GM12865 (cell line): ENCODE results near the gene PRPSAP1.
"Not testable (repeated sequence)": the region's sequence is repeated elsewhere in the genome, so short reads cannot be mapped to it uniquely, and the experiment has no call there.

Source experiments
- DNase-seq: peaks from one replicate; pipeline ENCODE4 v3.0.0; 2010; ENCODE audit warnings: low read depth
- H3K4me3 ChIP-seq: 2 replicates; pipeline ENCODE4 v1.5.1; 2011; ENCODE audit warnings: mild to moderate bottlenecking, low read depth, low read length, control low read depth
- TF ChIP-seq, protein P1 (sequence below): IDR thresholded peaks from 2 replicates; pipeline ENCODE4 v1.5.1; 2011; ENCODE audit warnings: low read length, control low read depth, low read depth, inconsistent platforms; ENCODE audit not compliant: insufficient read depth; ENCODE audit errors: missing control alignments

PRPSAP1 gene

GRCh38 chr17:76366247-76366646 is 12.5 kb upstream of the PRPSAP1 start:
- no peak for DNase-seq
- no peak overlapping the region for H3K4me3 ChIP-seq
- TF ChIP-seq, protein P1, sequence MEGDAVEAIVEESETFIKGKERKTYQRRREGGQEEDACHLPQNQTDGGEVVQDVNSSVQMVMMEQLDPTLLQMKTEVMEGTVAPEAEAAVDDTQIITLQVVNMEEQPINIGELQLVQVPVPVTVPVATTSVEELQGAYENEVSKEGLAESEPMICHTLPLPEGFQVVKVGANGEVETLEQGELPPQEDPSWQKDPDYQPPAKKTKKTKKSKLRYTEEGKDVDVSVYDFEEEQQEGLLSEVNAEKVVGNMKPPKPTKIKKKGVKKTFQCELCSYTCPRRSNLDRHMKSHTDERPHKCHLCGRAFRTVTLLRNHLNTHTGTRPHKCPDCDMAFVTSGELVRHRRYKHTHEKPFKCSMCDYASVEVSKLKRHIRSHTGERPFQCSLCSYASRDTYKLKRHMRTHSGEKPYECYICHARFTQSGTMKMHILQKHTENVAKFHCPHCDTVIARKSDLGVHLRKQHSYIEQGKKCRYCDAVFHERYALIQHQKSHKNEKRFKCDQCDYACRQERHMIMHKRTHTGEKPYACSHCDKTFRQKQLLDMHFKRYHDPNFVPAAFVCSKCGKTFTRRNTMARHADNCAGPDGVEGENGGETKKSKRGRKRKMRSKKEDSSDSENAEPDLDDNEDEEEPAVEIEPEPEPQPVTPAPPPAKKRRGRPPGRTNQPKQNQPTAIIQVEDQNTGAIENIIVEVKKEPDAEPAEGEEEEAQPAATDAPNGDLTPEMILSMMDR, result no peak

GRCh38 chr17:76365256-76365903 is 11.7 kb upstream of the PRPSAP1 start:
- peak; percentile 58 for DNase-seq
- TF ChIP-seq, protein P1, result peak; percentile 45

GRCh38 chr17:76363107-76363842 is 9.6 kb upstream of the PRPSAP1 start:
- H3K4me3 ChIP-seq, result no peak overlapping the region
- TF ChIP-seq, protein P1, result no peak
- no peak for DNase-seq

More at GRCh38 chr17:76365256-76365903, 11.7 kb upstream of the PRPSAP1 start:
- H3K4me3 ChIP-seq, result no peak overlapping the region

- no peak overlapping the region for H3K4me3 ChIP-seq
- TF ChIP-seq, protein P1, result no peak
- no peak for DNase-seq
These were observed 6.7 kb upstream of the PRPSAP1 start for GRCh38 chr17:76360461-76360860.

- DNase-seq, H3K4me3 ChIP-seq: not testable (repeated sequence)
These were observed 6.1 kb upstream of the PRPSAP1 start for GRCh38 chr17:76359776-76360175.

- TF ChIP-seq, protein P1, result no peak
- DNase-seq, result no peak
- no peak overlapping the region for H3K4me3 ChIP-seq
These were observed 5.7 kb upstream of the PRPSAP1 start for GRCh38 chr17:76359375-76359774.

DNA sequence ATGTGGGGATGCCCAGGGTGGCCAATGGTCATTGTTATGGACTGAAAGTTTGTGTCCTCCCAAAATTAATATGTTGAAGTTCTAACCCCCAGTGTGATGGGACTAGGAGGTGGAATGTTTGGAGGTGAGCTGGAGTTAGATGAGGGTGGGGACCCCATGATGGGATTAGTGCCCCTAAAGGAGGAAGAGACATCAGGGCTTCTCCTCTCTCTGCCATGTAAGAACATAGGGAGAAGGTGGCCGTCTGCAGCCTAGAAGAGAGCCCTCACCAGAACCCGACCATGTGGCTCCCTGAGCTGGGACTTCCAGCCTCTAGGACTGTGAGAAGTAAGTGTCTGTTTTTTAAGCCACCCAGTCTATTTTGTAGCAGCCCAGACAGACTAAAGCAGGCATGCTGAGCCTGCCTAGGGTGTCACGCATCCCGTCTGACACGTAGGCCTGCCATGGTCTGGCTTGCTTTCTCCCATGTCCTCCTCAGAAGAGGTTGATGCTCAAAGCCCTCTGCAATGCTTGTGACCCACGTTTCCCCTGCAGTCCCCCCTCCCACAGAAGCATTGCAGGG is 4.0 kb upstream of the PRPSAP1 start:
- DNase-seq, result no peak
- TF ChIP-seq, protein P1, result no peak
- no peak overlapping the region for H3K4me3 ChIP-seq
